ENCODE results near the gene RAB34. TPM values are rescaled to one million over a fixed set of nuclear protein-coding genes. Genes with fewer than 3 reads are reported as not detected.

The RAB34 gene
- polyA plus RNA-seq, 4 donors, result 179 to 191 (median 185) TPM

DNA sequence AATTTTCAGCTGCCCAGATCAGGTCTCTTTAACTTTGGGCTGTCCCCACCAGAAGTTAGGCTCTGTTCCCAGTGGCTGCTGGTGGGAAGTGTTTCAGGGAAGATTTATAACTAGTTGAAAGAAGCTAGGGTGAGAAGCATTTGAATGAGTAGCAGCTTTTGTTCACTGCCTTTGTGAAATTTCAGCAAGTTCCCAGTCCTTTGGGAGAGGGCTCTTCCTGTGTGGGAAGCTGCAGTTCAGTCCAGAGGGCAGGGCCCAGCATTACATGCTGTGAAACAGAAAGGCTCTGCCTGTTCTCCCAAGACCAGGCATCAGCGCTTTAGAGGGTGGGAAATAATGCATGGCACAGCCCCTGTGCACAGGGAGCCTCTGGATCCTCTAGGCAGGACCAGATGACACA, 23.8 kb downstream of the RAB34 start:
- DNase-seq (ENCODE audit: low read depth in 4 of 4, low spot score in 3 of 4), result no peak

GRCh38 chr17:28689011-28689410, 28.7 kb downstream of the RAB34 start:
- no peak for DNase-seq (ENCODE audit: low read depth in 4 of 4, low spot score in 3 of 4)

GRCh38 chr17:28688481-28688880, 29.2 kb downstream of the RAB34 start:
- no peak for DNase-seq (ENCODE audit: low read depth in 4 of 4, low spot score in 3 of 4)

DNA sequence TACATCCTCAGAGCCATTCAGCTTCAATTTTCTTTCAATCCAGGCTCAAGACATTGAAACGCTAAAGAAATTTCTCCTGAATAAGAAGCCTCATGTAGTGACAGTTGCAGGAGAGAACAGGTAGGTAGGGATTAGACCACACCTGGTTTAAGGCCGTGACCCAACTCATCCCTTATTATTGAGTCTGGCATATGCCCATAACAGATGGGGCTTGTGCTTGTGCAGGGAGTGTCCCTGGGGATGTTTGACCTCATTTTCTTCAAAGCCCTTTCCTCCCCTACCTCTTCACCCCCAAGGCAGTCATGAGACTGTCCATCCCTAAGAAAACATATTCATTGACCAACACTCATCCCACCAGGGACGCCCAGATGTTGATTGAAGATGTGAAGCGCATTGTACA, 31.4 kb downstream of the RAB34 start:
- no peak for DNase-seq (ENCODE audit: low read depth in 4 of 4, low spot score in 3 of 4)

GRCh38 chr17:28685366-28685765, 32.3 kb downstream of the RAB34 start:
- DNase-seq (ENCODE audit: low read depth in 4 of 4, low spot score in 3 of 4), result no peak

DNA sequence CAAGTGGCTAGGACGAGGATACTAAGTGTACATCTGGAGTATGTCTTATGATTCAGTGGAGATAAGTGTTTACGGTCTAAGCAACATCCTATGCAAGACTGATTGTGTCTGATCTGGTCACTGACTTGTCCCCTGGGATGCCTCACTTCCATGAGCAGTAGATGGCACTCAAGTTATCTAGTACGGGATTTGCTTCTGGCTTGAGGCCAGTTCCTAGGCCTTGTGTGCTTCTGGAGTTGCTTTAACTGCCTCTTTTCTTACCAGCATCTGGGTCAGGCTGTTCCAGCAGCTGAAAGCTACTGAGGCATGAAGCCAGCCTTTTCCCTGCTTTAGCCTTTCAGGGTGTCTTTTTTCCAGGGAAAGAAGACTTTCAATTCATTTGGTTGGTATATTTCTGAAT, 32.7 kb downstream of the RAB34 start:
- DNase-seq (ENCODE audit: low read depth in 4 of 4, low spot score in 3 of 4), result no peak

GRCh38 chr17:28682655-28683054, 35.0 kb downstream of the RAB34 start:
- DNase-seq (ENCODE audit: low read depth in 4 of 4, low spot score in 3 of 4), result no peak

DNA sequence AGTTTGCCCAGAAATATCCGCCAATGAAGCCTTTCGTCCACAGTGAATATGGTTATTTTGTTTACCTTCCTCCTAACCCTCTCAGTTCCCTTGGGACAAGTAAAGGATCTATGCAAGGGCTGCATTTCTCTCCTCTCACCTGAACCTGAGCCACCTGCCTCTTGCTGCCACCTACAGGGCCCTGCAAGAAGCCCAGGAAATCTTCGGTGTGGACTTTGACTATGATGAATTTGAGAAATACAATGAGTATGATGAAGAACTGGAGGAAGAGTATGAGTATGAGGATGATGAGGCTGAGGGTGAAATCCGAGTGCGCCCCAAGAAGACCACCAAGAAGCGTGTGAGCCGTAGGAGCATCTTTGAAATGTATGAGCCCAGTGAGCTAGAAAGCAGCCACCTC, 41.7 kb downstream of the RAB34 start:
- DNase-seq (ENCODE audit: low read depth in 4 of 4, low spot score in 3 of 4), result no peak

DNA sequence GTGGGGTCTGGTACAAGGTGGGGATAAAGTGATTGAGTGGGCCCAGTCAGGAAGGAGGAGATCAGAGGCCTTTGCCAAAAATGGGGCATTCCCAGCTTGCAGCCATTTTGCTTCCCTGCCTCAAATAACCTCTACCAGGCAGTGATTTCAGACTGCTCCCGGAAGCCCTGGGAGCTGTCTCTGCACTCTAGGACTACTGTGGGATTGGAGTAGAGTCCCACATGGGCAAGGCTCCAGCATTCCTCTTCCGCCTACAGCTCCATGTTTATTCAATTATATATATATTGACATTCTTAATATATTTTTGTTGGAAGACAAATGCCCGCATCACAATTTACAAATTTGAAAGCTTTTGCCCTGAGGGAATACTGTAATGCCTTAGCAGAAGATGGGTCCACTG, 42.2 kb downstream of the RAB34 start:
- DNase-seq (ENCODE audit: low read depth in 4 of 4, low spot score in 3 of 4), result no peak

DNA sequence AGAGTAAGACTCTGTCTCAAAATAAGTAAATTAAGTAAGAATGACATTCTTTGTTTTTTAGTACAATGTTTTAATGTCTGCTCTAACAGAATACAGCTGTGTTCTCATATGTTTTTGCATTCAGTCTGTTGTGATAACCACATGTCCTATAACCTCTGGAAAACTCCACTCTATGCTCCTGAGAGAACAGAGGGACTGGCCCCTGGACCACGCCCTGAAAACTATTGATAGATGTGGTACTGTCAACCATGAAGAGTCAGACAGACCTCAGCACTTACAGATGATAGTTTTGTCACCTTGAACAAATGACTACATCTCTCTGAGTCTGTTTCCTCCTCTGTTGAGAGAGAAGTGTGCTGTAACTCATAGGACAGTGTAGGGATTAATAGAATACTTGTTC, 47.8 kb downstream of the RAB34 start:
- no peak for DNase-seq (ENCODE audit: low read depth in 4 of 4, low spot score in 3 of 4)

DNA sequence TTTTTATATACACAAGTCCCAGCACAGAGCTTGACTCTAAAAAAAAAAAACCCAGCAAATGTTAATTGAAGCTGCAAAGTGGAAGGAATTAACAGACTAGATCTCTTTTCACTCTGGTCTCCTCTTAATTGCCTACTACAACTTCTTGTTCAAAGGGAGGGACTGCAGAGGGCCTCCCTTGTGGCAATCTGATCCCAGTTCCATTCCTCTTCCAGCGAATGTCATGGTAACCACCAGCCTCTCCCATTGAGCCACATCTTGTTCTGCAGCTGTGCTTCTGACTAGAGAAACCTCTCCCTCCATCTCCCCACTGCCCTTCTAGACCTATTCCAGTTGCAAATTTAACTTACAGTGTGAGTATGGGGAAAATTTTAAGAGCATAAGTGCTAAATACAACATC, 49.8 kb downstream of the RAB34 start:
- no peak for DNase-seq (ENCODE audit: low read depth in 4 of 4, low spot score in 3 of 4)

DNA sequence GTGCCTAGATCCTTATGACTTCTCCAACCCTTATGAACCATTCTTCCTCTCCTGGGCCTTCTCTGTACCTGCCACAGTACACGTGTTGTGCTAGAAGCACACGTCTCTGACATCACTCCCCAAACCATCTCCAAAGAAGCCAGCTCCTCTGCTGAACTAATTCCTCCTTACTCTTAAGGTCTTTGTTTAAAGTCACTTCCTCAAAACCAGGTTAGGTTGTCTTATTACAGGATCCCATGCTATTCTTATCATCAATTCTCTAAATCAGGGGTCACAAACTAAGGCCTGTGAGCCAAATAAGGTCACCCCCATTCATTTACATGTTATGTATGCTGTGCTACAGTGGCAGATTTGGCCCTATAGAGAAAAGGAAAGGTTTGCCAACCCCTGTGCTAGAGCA, 51.7 kb downstream of the RAB34 start:
- no peak for DNase-seq (ENCODE audit: low read depth in 4 of 4, low spot score in 3 of 4)

Other genes with a start within 250 kb of the RAB34 start
- gene SLC13A2, start 244.2 kb downstream of the RAB34 start, polyA plus RNA-seq (ENCODE audit: insufficient read length in 4 of 4), result 10 to 100 TPM in 2 of 4 donors, 1 to 10 TPM in 1, under 1 TPM in 1; 0.30 to 13.9 (median 7.6) TPM
- under 1 TPM; 0.16 to 0.85 (median 0.58) TPM for gene FOXN1, start 211.5 kb downstream of the RAB34 start, polyA plus RNA-seq (ENCODE audit: insufficient read length in 4 of 4)
- gene UNC119, start 165.2 kb downstream of the RAB34 start, polyA plus RNA-seq (ENCODE audit: insufficient read length in 4 of 4), result 10 to 100 TPM; 31.9 to 70.4 (median 51.6) TPM
- 10 to 100 TPM; 37.5 to 99.7 (median 96.4) TPM for gene PIGS, start 146.3 kb downstream of the RAB34 start, polyA plus RNA-seq (ENCODE audit: insufficient read length in 4 of 4)
- 10 to 100 TPM in 3 of 4 donors, 1 to 10 TPM in 1; 6.1 to 30.3 (median 18.6) TPM for gene ALDOC, start 141.0 kb downstream of the RAB34 start, polyA plus RNA-seq (ENCODE audit: insufficient read length in 4 of 4)
- gene SPAG5, start 118.8 kb downstream of the RAB34 start, polyA plus RNA-seq (ENCODE audit: insufficient read length in 4 of 4), result 10 to 100 TPM; 33.2 to 60.6 (median 51.5) TPM
- gene RSKR, start 103.7 kb downstream of the RAB34 start, polyA plus RNA-seq (ENCODE audit: insufficient read length in 4 of 4), result 10 to 100 TPM in 3 of 4 donors, 1 to 10 TPM in 1; 9.2 to 29.4 (median 15.1) TPM
- gene BLTP2, start 72.7 kb downstream of the RAB34 start, polyA plus RNA-seq (ENCODE audit: insufficient read length in 4 of 4), result 10 to 100 TPM; 63.3 to 95.4 (median 82.0) TPM
- 10 to 100 TPM; 71.7 to 81.6 (median 78.3) TPM for gene SDF2, start 56.0 kb downstream of the RAB34 start, polyA plus RNA-seq (ENCODE audit: insufficient read length in 4 of 4)
- 10 to 100 TPM; 54.9 to 73.2 (median 68.1) TPM for gene SUPT6H, start 55.7 kb downstream of the RAB34 start, polyA plus RNA-seq (ENCODE audit: insufficient read length in 4 of 4)
- 1 to 10 TPM; 4.5 to 7.8 (median 7.3) TPM for gene PROCA1, start 6.0 kb downstream of the RAB34 start, polyA plus RNA-seq (ENCODE audit: insufficient read length in 4 of 4)
- gene RPL23A, start 2.1 kb upstream of the RAB34 start, polyA plus RNA-seq (ENCODE audit: insufficient read length in 4 of 4), result 1,000 to 10,000 TPM in 2 of 4 donors, 100 to 1,000 TPM in 2; 896 to 1,307 (median 1,003) TPM
- gene TLCD1, start 8.4 kb upstream of the RAB34 start, polyA plus RNA-seq (ENCODE audit: insufficient read length in 4 of 4), result 10 to 100 TPM in 3 of 4 donors, 1 to 10 TPM in 1; 2.9 to 18.8 (median 16.3) TPM
- 10 to 100 TPM in 1 of 4 donors, 1 to 10 TPM in 3; 2.8 to 13.2 (median 7.2) TPM for gene NEK8, start 10.9 kb upstream of the RAB34 start, polyA plus RNA-seq (ENCODE audit: insufficient read length in 4 of 4)
- 100 to 1,000 TPM in 3 of 4 donors, 10 to 100 TPM in 1; 72.1 to 163 (median 109) TPM for gene TRAF4, start 26.1 kb upstream of the RAB34 start, polyA plus RNA-seq (ENCODE audit: insufficient read length in 4 of 4)
- gene FAM222B, start 124.9 kb upstream of the RAB34 start, polyA plus RNA-seq (ENCODE audit: insufficient read length in 4 of 4), result 10 to 100 TPM; 14.8 to 23.8 (median 21.6) TPM
- 10 to 100 TPM; 50.1 to 71.3 (median 69.9) TPM for gene ERAL1, start 137.1 kb upstream of the RAB34 start, polyA plus RNA-seq (ENCODE audit: insufficient read length in 4 of 4)
- 100 to 1,000 TPM in 1 of 4 donors, 10 to 100 TPM in 3; 43.8 to 106 (median 78.5) TPM for gene FLOT2, start 179.9 kb upstream of the RAB34 start, polyA plus RNA-seq (ENCODE audit: insufficient read length in 4 of 4)
- gene DHRS13, start 185.2 kb upstream of the RAB34 start, polyA plus RNA-seq (ENCODE audit: insufficient read length in 4 of 4), result 10 to 100 TPM in 3 of 4 donors, 1 to 10 TPM in 1; 6.6 to 17.9 (median 12.4) TPM
- 10 to 100 TPM; 38.9 to 52.6 (median 43.7) TPM for gene PHF12, start 233.7 kb upstream of the RAB34 start, polyA plus RNA-seq (ENCODE audit: insufficient read length in 4 of 4)

Measured in left renal pelvis (tissue), 4 donors.